Measurements from ENCODE around the gene UTF1. TPM values are rescaled to one million over a fixed set of nuclear protein-coding genes. Genes with fewer than 3 reads are reported as not detected.
A peak's percentile ranks its signal among the peaks of the same experiment; 100 is the strongest.
"Not testable (repeated sequence)": the region's sequence is repeated elsewhere in the genome, so short reads cannot be mapped to it uniquely, and the experiment has no call there.

The UTF1 gene
- total RNA-seq, 1 donor from 2014 or later: not detected

GRCh38 chr10:133219782-133220181 lies 10.2 kb upstream of the UTF1 start:
- no peak overlapping the region for H2AFZ ChIP-seq (replicated peaks)
- H3K4me3 ChIP-seq: peak overlapping the region; percentile 46
- no peak overlapping the region for H3K27ac Mint-ChIP-seq
- H3K4me1 ChIP-seq: no peaks in the 10 kb centered on the region
- no peaks in the 10 kb centered on the region for H3K36me3 ChIP-seq
- no peaks in the 10 kb centered on the region for H4K20me1 ChIP-seq (ENCODE audit: low read depth)
- H3K27ac ChIP-seq: no peak overlapping the region
- no peaks in the 10 kb centered on the region for H3K9me3 ChIP-seq (ENCODE audit: low read depth)
- peaks cover 25% of the 10 kb centered on the region for H3K27me3 ChIP-seq
- peak overlapping the region; percentile 77 for H3K4me2 ChIP-seq
- TF ChIP-seq CTCF (IDR thresholded peaks at IDR 0.05): no peak
- no peak for TF ChIP-seq EZH2 (IDR thresholded peaks at IDR 0.05)
- TF ChIP-seq EZH2phosphoT487 (IDR thresholded peaks at IDR 0.05): no peak
- peaks cover 22% of the 10 kb centered on the region for H3K27me3 Mint-ChIP-seq (ENCODE audit: insufficient read depth, low read depth)
- no peaks in the 10 kb centered on the region for H3K79me2 ChIP-seq (ENCODE audit: low read depth)
- H3K4me3 Mint-ChIP-seq: no peak overlapping the region
- H3K9ac ChIP-seq: no peak overlapping the region
- DNase-seq (ENCODE audit: low spot score): peak; percentile 78
- H3K9me3 Mint-ChIP-seq: peaks cover 3% of the 10 kb centered on the region
- peaks cover 3% of the 10 kb centered on the region for H3K4me1 Mint-ChIP-seq
- H3F3A ChIP-seq (ENCODE audit: low read depth): peaks cover 6% of the 10 kb centered on the region
- no peaks in the 10 kb centered on the region for H3K36me3 Mint-ChIP-seq

- TF ChIP-seq CTCF (IDR thresholded peaks at IDR 0.05) (no peak), EZH2 (IDR thresholded peaks at IDR 0.05) (no peak), EZH2phosphoT487 (IDR thresholded peaks at IDR 0.05) (no peak)
- Histone ChIP-seq H2AFZ (replicated peaks) (no peak overlapping the region), H3K4me2 (no peak overlapping the region), H3F3A (ENCODE audit: low read depth) (peaks cover 6% of the 10 kb centered on the region), H3K79me2 (ENCODE audit: low read depth) (no peaks in the 10 kb centered on the region), H3K9ac (no peak overlapping the region), H4K20me1 (ENCODE audit: low read depth) (no peaks in the 10 kb centered on the region), H3K9me3 (ENCODE audit: low read depth) (no peaks in the 10 kb centered on the region), H3K27me3 (peaks cover 27% of the 10 kb centered on the region), H3K4me1 (no peaks in the 10 kb centered on the region), H3K27ac (no peak overlapping the region), H3K36me3 (no peaks in the 10 kb centered on the region), H3K4me3 (no peak overlapping the region)
- Mint-ChIP-seq H3K4me3 (no peak overlapping the region), H3K27me3 (ENCODE audit: insufficient read depth, low read depth) (peaks cover 22% of the 10 kb centered on the region), H3K4me1 (peaks cover 8% of the 10 kb centered on the region), H3K36me3 (no peaks in the 10 kb centered on the region), H3K27ac (no peak overlapping the region), H3K9me3 (peaks cover 3% of the 10 kb centered on the region)
- no peak for DNase-seq (ENCODE audit: low spot score)
These were observed 8.7 kb upstream of the UTF1 start for GRCh38 chr10:133221331-133221730.

- not testable (repeated sequence) for H3K27ac Mint-ChIP-seq
- peaks cover 22% of the 10 kb centered on the region for H3K27me3 Mint-ChIP-seq (ENCODE audit: insufficient read depth, low read depth)
These were observed 8.3 kb upstream of the UTF1 start for GRCh38 chr10:133221756-133222155.

GRCh38 chr10:133224076-133224475 lies 5.9 kb upstream of the UTF1 start:
- H3K27me3 ChIP-seq: peaks cover 45% of the 10 kb centered on the region
- H3K4me3 ChIP-seq: no peak overlapping the region
- no peak overlapping the region for H3K27ac ChIP-seq
- no peak overlapping the region for H3K4me3 Mint-ChIP-seq
- peaks cover 7% of the 10 kb centered on the region for H3F3A ChIP-seq (ENCODE audit: low read depth)
- peaks cover 5% of the 10 kb centered on the region for H3K9me3 Mint-ChIP-seq
- H3K36me3 Mint-ChIP-seq: no peaks in the 10 kb centered on the region
- no peaks in the 10 kb centered on the region for H3K9me3 ChIP-seq (ENCODE audit: low read depth)
- no peaks in the 10 kb centered on the region for H3K4me1 ChIP-seq
- peaks cover 9% of the 10 kb centered on the region for H3K4me1 Mint-ChIP-seq
- no peaks in the 10 kb centered on the region for H3K79me2 ChIP-seq (ENCODE audit: low read depth)
- no peak overlapping the region for H3K27ac Mint-ChIP-seq
- H3K9ac ChIP-seq: no peak overlapping the region
- no peaks in the 10 kb centered on the region for H4K20me1 ChIP-seq (ENCODE audit: low read depth)
- no peak overlapping the region for H3K4me2 ChIP-seq
- no peak overlapping the region for H2AFZ ChIP-seq (replicated peaks)
- H3K27me3 Mint-ChIP-seq (ENCODE audit: insufficient read depth, low read depth): peaks cover 40% of the 10 kb centered on the region
- TF ChIP-seq CTCF (IDR thresholded peaks at IDR 0.05) (no peak), EZH2 (IDR thresholded peaks at IDR 0.05) (no peak), EZH2phosphoT487 (IDR thresholded peaks at IDR 0.05) (no peak)
- H3K36me3 ChIP-seq: no peaks in the 10 kb centered on the region
- DNase-seq (ENCODE audit: low spot score): no peak

More at GRCh38 chr10:133221756-133222155, 8.3 kb upstream of the UTF1 start:
- not testable (repeated sequence) for H3K79me2 ChIP-seq (ENCODE audit: low read depth); DNase-seq (ENCODE audit: low spot score); H3K4me3 Mint-ChIP-seq; H3K4me1 ChIP-seq; H3K4me3 ChIP-seq; H4K20me1 ChIP-seq (ENCODE audit: low read depth); H3K27ac ChIP-seq; H3K4me2 ChIP-seq; H3K36me3 Mint-ChIP-seq; H3F3A ChIP-seq (ENCODE audit: low read depth); H3K4me1 Mint-ChIP-seq; H3K9ac ChIP-seq; H3K36me3 ChIP-seq; H2AFZ ChIP-seq (replicated peaks); H3K9me3 ChIP-seq (ENCODE audit: low read depth); H3K9me3 Mint-ChIP-seq
- peaks cover 31% of the 10 kb centered on the region for H3K27me3 ChIP-seq
